Adrenal gland (tissue), 12 donors: Measurements from ENCODE around the gene TM6SF1. TPM values are rescaled to one million over a fixed set of nuclear protein-coding genes. Genes with fewer than 3 reads are reported as not detected.

ENCODE experiments used
- DNase-seq, 7 donors: peaks; one replicate each; pipeline ENCODE4 v3.0.0-alpha.2; 2019 to 2020
- H3K27ac ChIP-seq, 5 donors: fragments of 200-600 bp; sonication (generic) in 4 of 5; 1 replicate in 3 of 5; 2 replicates in 2 of 5; pipeline versions ENCODE4 v1.5.1 to v1.8.0; 2016 to 2020; ENCODE audit warnings: mild to moderate bottlenecking in 1 of 5
- H3K27me3 ChIP-seq: fragments of 200-600 bp; 2 replicates; pipeline ENCODE4 v1.8.0; 2021
- H3K36me3 ChIP-seq, 2 donors: fragments of 200-600 bp; replicated peaks in 1 of 2; 1 replicate in 1 of 2; 2 replicates in 1 of 2; pipeline versions ENCODE4 v1.5.1 to v1.8.0; 2018 to 2022
- H3K4me1 ChIP-seq, 2 donors: fragments of 200-600 bp; replicated peaks in 1 of 2; 1 replicate in 1 of 2; 2 replicates in 1 of 2; pipeline versions ENCODE4 v1.5.1 to v1.8.0; 2018 to 2021
- H3K4me3 ChIP-seq, 4 donors: fragments of 200-600 bp; sonication (generic) in 3 of 4; one replicate each; pipeline ENCODE4 v1.5.1; 2016 to 2018
- H3K9me3 ChIP-seq, 3 donors: fragments of 200-600 bp; sonication (generic) in 1 of 3; replicated peaks in 1 of 3; 1 replicate in 2 of 3; 2 replicates in 1 of 3; pipeline versions ENCODE4 v1.5.1 to v1.8.0; 2016 to 2021
- CTCF ChIP-seq, 6 experiments: fragments of 450-650 bp in 4 of 6; fragments of 200-600 bp in 2 of 6; sonication (generic) in 1 of 6; IDR thresholded peaks; 1 replicate in 5 of 6; 2 replicates in 1 of 6; pipeline versions ENCODE4 v1.5.1 to v1.8.0; 2016 to 2021; ENCODE audit warnings: antibody characterized with exemption in 6 of 6, mild to moderate bottlenecking in 2 of 6, moderate library complexity in 1 of 6
- POLR2A ChIP-seq, 2 donors: fragments of 450-650 bp; IDR thresholded peaks; one replicate each; pipeline ENCODE4 v1.6.1; 2017; ENCODE audit warnings: antibody characterized with exemption in 2 of 2, mild to moderate bottlenecking in 2 of 2, moderate library complexity in 1 of 2
- WGBS, 4 donors: extraction: QIAGEN DNeasy Blood & Tissue Kit in 2 of 4; methylation state at CpG; one replicate each; pipeline versions ENCODE4 v1.1.5 to v1.1.7; 2013 to 2017; 5-methylcytosine and 5-hydroxymethylcytosine counted together
- intact Hi-C, 2 donors: fragments of 100-400 bp; cut with DNase I; formaldehyde crosslinking; loops; one replicate each; pipeline versions ENCODE4 v1.14.1 to v1.15.0; 2022 to 2023
- polyA plus RNA-seq, 3 donors: library from polyadenylated mRNA; stranded (reverse); fragments of 200-250 nt in 2 of 3; fragments of 350-450 nt in 1 of 3; fragmentation: Illumina TruSeq in 1 of 3; extraction: RNeasy Lipid Tissue Mini Kit (QIAGEN cat#74804) in 1 of 3; gene quantifications; one replicate each; pipeline ENCODE4 v1.2.3, GENCODE V29; 2013 to 2014
- total RNA-seq, 9 donors: library from RNA; depleted of rRNA in 4 of 9; stranded (reverse); fragments of >200 nt in 4 of 9; fragments of 120-200 nt in 1 of 9; fragmentation: NEBNext Ultra II Directional in 1 of 9; extraction: Animal tissue kit (Norgen Biotek cat#: 25700) in 1 of 9; gene quantifications; one replicate each; pipeline versions ENCODE4 v1.1.0 to v1.2.4, GENCODE V29; 2013 to 2023
- donor health status: healthy with polysubstance abuse.
- donor health status: Bipolar disorder and iron deficiency.
- donor health status: DM: yes; HTN: yes; CAD: no.
- donor health status: DM: no; HTN: no; CAD: no.
- donor health status: DM: no; HTN: no; CAD: no.
- donor health status: DM: yes; HTN: yes; CAD: no.

TM6SF1 gene
- total and polyA plus RNA-seq, 12 donors, result 0.67 to 9.5 (median 4.3) TPM

- 53 to 74% (median 60%) methylated on average over 4 to 8 of the region's 8 CpGs for WGBS, 4 donors
- TF ChIP-seq CTCF (IDR thresholded peaks at IDR 0.05) (no peak), POLR2A (IDR thresholded peaks at IDR 0.05) (no peak)
- Histone ChIP-seq H3K4me3 (no peak overlapping the region), H3K4me1 (peaks cover 0 to under 1% of the 10 kb centered on the region in 2 donors), H3K27me3 (peaks cover 5% of the 10 kb centered on the region), H3K27ac (peak overlapping the region in 1 of 5 donors; percentile 74), H3K36me3 (no peaks in the 10 kb centered on the region), H3K9me3 (no peaks in the 10 kb centered on the region)
- peak in 4 of 7 donors; percentile 23 to 58 (median 36) for DNase-seq
- intact Hi-C loops, result no loop called here
These were observed 4.9 kb downstream of the TM6SF1 start for GRCh38 chr15:83112233-83112955.

GRCh38 chr15:83112956-83113299, 5.5 kb downstream of the TM6SF1 start:
- Histone ChIP-seq H3K4me1 (no peaks in the 10 kb centered on the region), H3K36me3 (no peaks in the 10 kb centered on the region), H3K9me3 (no peaks in the 10 kb centered on the region), H3K4me3 (no peak overlapping the region), H3K27me3 (no peaks in the 10 kb centered on the region), H3K27ac (peak overlapping the region in 1 of 5 donors; percentile 74)
- peak in 1 of 7 donors; percentile 34 for DNase-seq
- intact Hi-C loops, result no loop called here
- WGBS, 4 donors, result 36 to 50% (median 42%) methylated on average over 2 to 3 of the region's 3 CpGs
- no peak for TF ChIP-seq POLR2A (IDR thresholded peaks at IDR 0.05)
- no peak for TF ChIP-seq CTCF (IDR thresholded peaks at IDR 0.05)

- WGBS, 4 donors, result 81 to 88% (median 84%) methylated on average over 5 of the region's 5 CpGs
- DNase-seq, result no peak
- H3K4me3 ChIP-seq, result no peak overlapping the region
- no peaks in the 10 kb centered on the region for H3K9me3 ChIP-seq
- intact Hi-C loops, result no loop called here
- H3K4me1 ChIP-seq, result no peaks in the 10 kb centered on the region
- TF ChIP-seq CTCF (IDR thresholded peaks at IDR 0.05), result no peak
- TF ChIP-seq POLR2A (IDR thresholded peaks at IDR 0.05), result no peak
- no peak overlapping the region for H3K27ac ChIP-seq
- H3K27me3 ChIP-seq, result no peaks in the 10 kb centered on the region
- H3K36me3 ChIP-seq, result no peaks in the 10 kb centered on the region
These were observed 6.6 kb downstream of the TM6SF1 start for GRCh38 chr15:83113881-83114674.

- H3K27me3 ChIP-seq, result no peaks in the 10 kb centered on the region
- DNase-seq, result no peak
- no peaks in the 10 kb centered on the region for H3K9me3 ChIP-seq
- H3K4me1 ChIP-seq, result no peaks in the 10 kb centered on the region
- TF ChIP-seq CTCF (IDR thresholded peaks at IDR 0.05) (no peak), POLR2A (IDR thresholded peaks at IDR 0.05) (no peak)
- H3K27ac ChIP-seq, result no peak overlapping the region
- intact Hi-C loops, result no loop called here
- no peak overlapping the region for H3K4me3 ChIP-seq
- H3K36me3 ChIP-seq, result no peaks in the 10 kb centered on the region
- WGBS, 4 donors, result 92 to 97% (median 96%) methylated on average over 6 of the region's 6 CpGs
These were observed 7.4 kb downstream of the TM6SF1 start for GRCh38 chr15:83114856-83115255.
